PC-9 (cell line): Measurements from ENCODE around the gene CELF4. TPM values are rescaled to one million over a fixed set of nuclear protein-coding genes. Genes with fewer than 3 reads are reported as not detected.

ENCODE experiments used
- BruUV-seq: library from RNA; stranded (reverse); fragments of 400-500 nt; replicated peaks from 2 replicates; lab custom pipeline; 2021; lab: Mats Ljungman, UMichigan
- CTCF ChIA-PET: fragments of 300-600 bp; sonication (Branson Sonifier 250); formaldehyde crosslinking; loops from one replicate; lab custom pipeline; 2022; ENCODE audit warnings: antibody characterized with exemption; lab: Charles Lee
- POLR2A ChIA-PET: fragments of 300-600 bp; sonication (Branson Sonifier 250); formaldehyde crosslinking; loops from one replicate; lab custom pipeline; 2022; ENCODE audit warnings: antibody characterized with exemption; ENCODE audit not compliant: unreplicated experiment; lab: Charles Lee
- DNase-seq, 2 experiments: peaks; one replicate each; pipeline versions ENCODE4 v3.0.0 to v3.0.0-alpha.2; 2015 to 2022; ENCODE audit warnings: mixed read lengths in 1 of 2
- H2AFZ ChIP-seq: fragments of 200-600 bp; sonication (generic); 2 replicates; pipeline ENCODE4 v1.8.1; 2017; ENCODE audit warnings: antibody characterized with exemption
- H3F3A ChIP-seq: fragments of 200-600 bp; sonication (generic); 2 replicates; pipeline ENCODE4 v1.8.1; 2017; ENCODE audit warnings: antibody characterized with exemption, mild to moderate bottlenecking, low read depth; ENCODE audit not compliant: insufficient read depth
- H3K27ac ChIP-seq: fragments of 200-600 bp; sonication (generic); 2 replicates; pipeline ENCODE4 v1.6.1; 2016; ENCODE audit warnings: mixed run types
- H3K27me3 ChIP-seq: fragments of 200-600 bp; sonication (generic); 2 replicates; pipeline ENCODE4 v1.6.1; 2016; ENCODE audit warnings: low read depth, mixed run types; ENCODE audit not compliant: insufficient read depth
- H3K36me3 ChIP-seq: fragments of 200-600 bp; sonication (generic); 2 replicates; pipeline ENCODE4 v1.6.1; 2016; ENCODE audit warnings: low read depth, mixed run types
- H3K4me1 ChIP-seq: fragments of 200-600 bp; sonication (generic); replicated peaks from 2 replicates; pipeline ENCODE4 v1.6.1; 2016; ENCODE audit warnings: mixed run types; ENCODE audit not compliant: insufficient read depth
- H3K4me2 ChIP-seq: fragments of 200-600 bp; sonication (generic); 2 replicates; pipeline ENCODE4 v1.6.1; 2017; ENCODE audit warnings: mixed run types
- H3K4me3 ChIP-seq: fragments of 200-600 bp; sonication (generic); 2 replicates; pipeline ENCODE4 v1.6.1; 2016; ENCODE audit warnings: mixed run types
- H3K79me2 ChIP-seq: fragments of 200-600 bp; sonication (generic); 2 replicates; pipeline ENCODE4 v1.6.1; 2017; ENCODE audit warnings: low read depth, mixed run types
- H3K9me2 ChIP-seq: fragments of 200-600 bp; sonication (generic); 2 replicates; pipeline ENCODE4 v1.8.1; 2017; ENCODE audit warnings: mild to moderate bottlenecking; ENCODE audit not compliant: insufficient read depth
- H3K9me3 ChIP-seq: fragments of 200-600 bp; sonication (generic); 2 replicates; pipeline ENCODE4 v1.8.1; 2016; ENCODE audit warnings: low read depth; ENCODE audit not compliant: insufficient read depth
- H4K20me1 ChIP-seq: fragments of 200-600 bp; sonication (generic); 2 replicates; pipeline ENCODE4 v1.8.1; 2017; ENCODE audit not compliant: insufficient read depth
- CTCF ChIP-seq: fragments of 200-600 bp; sonication (generic); conservative IDR thresholded peaks from 2 replicates; pipeline ENCODE4 v1.6.1; 2017; ENCODE audit warnings: mixed run types, antibody characterized with exemption, mild to moderate bottlenecking, moderate library complexity
- EZH2 ChIP-seq: fragments of 200-600 bp; sonication (generic); IDR thresholded peaks from 2 replicates; pipeline ENCODE4 v1.8.0; 2017; ENCODE audit warnings: antibody characterized with exemption, low read depth
- intact Hi-C: fragments of 100-400 bp; cut with micrococcal nuclease; formaldehyde crosslinking; loops from one replicate; pipeline ENCODE4 v1.10.0; 2022; ENCODE audit not compliant: unreplicated experiment
- total RNA-seq: library from RNA; stranded (reverse); gene quantifications from 2 replicates; pipeline ENCODE4 v1.2.3, GENCODE V29; 2021

The CELF4 gene
- total RNA-seq, 1 experiment from 2014 or later: 1.2 TPM

DNA sequence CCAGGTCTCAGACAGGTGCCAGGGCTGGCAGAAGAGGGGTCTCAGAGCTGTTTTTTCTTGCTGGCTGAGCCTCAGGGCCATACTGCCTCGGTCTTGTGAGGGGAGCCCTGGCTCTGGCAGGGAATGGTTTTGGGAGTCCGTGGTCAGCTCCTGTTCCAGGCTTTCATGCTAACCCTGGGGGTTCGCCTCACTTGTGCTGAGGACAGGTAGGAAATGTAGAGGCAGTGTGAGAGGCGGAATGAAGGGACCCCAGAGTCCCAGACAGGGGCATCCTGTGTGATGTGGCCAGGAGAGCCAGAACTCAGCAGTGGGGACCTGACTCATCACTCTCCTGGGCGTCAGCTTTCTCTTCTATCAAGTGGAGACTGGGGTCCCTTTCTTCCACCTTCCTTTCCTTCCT, 5.7 kb upstream of the CELF4 start:
- H3K4me1 ChIP-seq: no peaks in the 10 kb centered on the region
- no peak overlapping the region for H2AFZ ChIP-seq
- ChIA-PET POLR2A (no interaction called here), CTCF (no interaction called here)
- no peaks in the 10 kb centered on the region for H3K9me2 ChIP-seq
- no peak overlapping the region for H3K4me2 ChIP-seq
- no peaks in the 10 kb centered on the region for H4K20me1 ChIP-seq
- H3K36me3 ChIP-seq: no peaks in the 10 kb centered on the region
- no TSS peak for BruUV-seq
- no peak for DNase-seq
- no peak overlapping the region for H3K27ac ChIP-seq
- H3K9me3 ChIP-seq: no peaks in the 10 kb centered on the region
- H3K27me3 ChIP-seq: no peaks in the 10 kb centered on the region
- no peak overlapping the region for H3K4me3 ChIP-seq
- H3F3A ChIP-seq: no peaks in the 10 kb centered on the region
- no peaks in the 10 kb centered on the region for H3K79me2 ChIP-seq
- intact Hi-C loops: no loop called here
- no peak for TF ChIP-seq CTCF
- no peak for TF ChIP-seq EZH2

GRCh38 chr18:37570336-37570930, 4.8 kb upstream of the CELF4 start:
- TF ChIP-seq EZH2 (no peak), CTCF (no peak)
- Histone ChIP-seq H3K79me2 (no peaks in the 10 kb centered on the region), H3K27me3 (no peaks in the 10 kb centered on the region), H3K4me1 (no peaks in the 10 kb centered on the region), H3K4me3 (no peak overlapping the region), H4K20me1 (no peaks in the 10 kb centered on the region), H3K9me2 (no peaks in the 10 kb centered on the region), H3K9me3 (no peaks in the 10 kb centered on the region), H3K36me3 (no peaks in the 10 kb centered on the region), H3F3A (no peaks in the 10 kb centered on the region), H3K27ac (no peak overlapping the region), H2AFZ (no peak overlapping the region), H3K4me2 (no peak overlapping the region)
- no peak for DNase-seq
- ChIA-PET POLR2A (no interaction called here), CTCF (no interaction called here)
- intact Hi-C loops: no loop called here
- BruUV-seq: no TSS peak

- Histone ChIP-seq H4K20me1 (no peaks in the 10 kb centered on the region), H3K4me2 (no peak overlapping the region), H3K9me2 (no peaks in the 10 kb centered on the region), H3K4me1 (no peaks in the 10 kb centered on the region), H3K9me3 (no peaks in the 10 kb centered on the region), H3F3A (no peaks in the 10 kb centered on the region), H2AFZ (no peak overlapping the region), H3K36me3 (no peaks in the 10 kb centered on the region), H3K27me3 (no peaks in the 10 kb centered on the region), H3K4me3 (no peak overlapping the region), H3K27ac (no peak overlapping the region), H3K79me2 (no peaks in the 10 kb centered on the region)
- POLR2A ChIA-PET: no interaction called here
- no peak for DNase-seq
- CTCF ChIA-PET: no interaction called here
- intact Hi-C loops: no loop called here
- no TSS peak for BruUV-seq
- no peak for TF ChIP-seq CTCF
- no peak for TF ChIP-seq EZH2
Observed at GRCh38 chr18:37568671-37569070, 3.1 kb upstream of the CELF4 start.
